ENCODE results near the gene NOTCH2. TPM values are rescaled to one million over a fixed set of nuclear protein-coding genes. Genes with fewer than 3 reads are reported as not detected.

NOTCH2 gene
- total RNA-seq, 1 experiment from 2014 or later = 55.7 TPM

DNA sequence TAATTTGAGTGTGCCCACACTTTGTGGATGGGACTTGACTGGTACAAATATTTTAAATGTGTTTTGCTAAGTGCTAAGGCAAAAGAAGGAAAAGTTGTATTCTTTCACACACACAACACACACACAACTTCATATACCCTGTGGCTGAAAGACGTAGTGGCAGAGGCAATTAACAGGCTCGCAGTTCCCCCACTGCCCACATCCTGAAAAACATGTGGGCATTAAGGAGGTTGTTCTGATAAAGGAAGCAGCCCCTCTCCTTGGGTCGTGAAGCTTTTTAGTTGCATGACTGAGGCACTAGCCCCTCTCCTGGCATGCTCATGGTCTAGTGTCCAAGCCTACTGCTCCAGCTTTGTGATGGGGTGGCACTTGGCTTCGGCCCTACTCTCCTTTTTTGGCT, 158.8 kb downstream of the NOTCH2 start:
- Histone ChIP-seq H3K4me1 (ENCODE audit: insufficient read depth, low read length, poor library complexity, severe bottlenecking) (no peaks in the 10 kb centered on the region), H3K9me3 (ENCODE audit: low read depth, low read length, poor library complexity, severe bottlenecking) (no peaks in the 10 kb centered on the region), H3K27ac (ENCODE audit: low read depth, low read length, poor library complexity, severe bottlenecking) (no peak overlapping the region), H3K36me3 (ENCODE audit: insufficient read depth, low read length, poor library complexity, severe bottlenecking) (peaks cover 10% of the 10 kb centered on the region), H3K27me3 (replicated peaks; ENCODE audit: insufficient read depth, low read depth, low read length, poor library complexity) (no peaks in the 10 kb centered on the region), H3K4me3 (ENCODE audit: low read depth, low read length, poor library complexity, severe bottlenecking) (no peak overlapping the region)
- DNase-seq (ENCODE audit: low spot score) = no peak
- intact Hi-C loops (cut with micrococcal nuclease; ENCODE audit: unreplicated experiment) = no loop called here
- POLR2A ChIA-PET (ENCODE audit: low non-redundant PET) = no interaction called here
- BruUV-seq (replicated peaks) = no TSS peak
- TF ChIP-seq EZH2 (IDR thresholded peaks at IDR 0.05; ENCODE audit: borderline replicate concordance, low read depth, low read length, poor library complexity, severe bottlenecking) = no peak
- TF ChIP-seq, protein P1, sequence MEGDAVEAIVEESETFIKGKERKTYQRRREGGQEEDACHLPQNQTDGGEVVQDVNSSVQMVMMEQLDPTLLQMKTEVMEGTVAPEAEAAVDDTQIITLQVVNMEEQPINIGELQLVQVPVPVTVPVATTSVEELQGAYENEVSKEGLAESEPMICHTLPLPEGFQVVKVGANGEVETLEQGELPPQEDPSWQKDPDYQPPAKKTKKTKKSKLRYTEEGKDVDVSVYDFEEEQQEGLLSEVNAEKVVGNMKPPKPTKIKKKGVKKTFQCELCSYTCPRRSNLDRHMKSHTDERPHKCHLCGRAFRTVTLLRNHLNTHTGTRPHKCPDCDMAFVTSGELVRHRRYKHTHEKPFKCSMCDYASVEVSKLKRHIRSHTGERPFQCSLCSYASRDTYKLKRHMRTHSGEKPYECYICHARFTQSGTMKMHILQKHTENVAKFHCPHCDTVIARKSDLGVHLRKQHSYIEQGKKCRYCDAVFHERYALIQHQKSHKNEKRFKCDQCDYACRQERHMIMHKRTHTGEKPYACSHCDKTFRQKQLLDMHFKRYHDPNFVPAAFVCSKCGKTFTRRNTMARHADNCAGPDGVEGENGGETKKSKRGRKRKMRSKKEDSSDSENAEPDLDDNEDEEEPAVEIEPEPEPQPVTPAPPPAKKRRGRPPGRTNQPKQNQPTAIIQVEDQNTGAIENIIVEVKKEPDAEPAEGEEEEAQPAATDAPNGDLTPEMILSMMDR (conservative IDR thresholded peaks at IDR 0.05; ENCODE audit: low read depth, low read length) = no peak
- CTCF ChIA-PET = no interaction called here

DNA sequence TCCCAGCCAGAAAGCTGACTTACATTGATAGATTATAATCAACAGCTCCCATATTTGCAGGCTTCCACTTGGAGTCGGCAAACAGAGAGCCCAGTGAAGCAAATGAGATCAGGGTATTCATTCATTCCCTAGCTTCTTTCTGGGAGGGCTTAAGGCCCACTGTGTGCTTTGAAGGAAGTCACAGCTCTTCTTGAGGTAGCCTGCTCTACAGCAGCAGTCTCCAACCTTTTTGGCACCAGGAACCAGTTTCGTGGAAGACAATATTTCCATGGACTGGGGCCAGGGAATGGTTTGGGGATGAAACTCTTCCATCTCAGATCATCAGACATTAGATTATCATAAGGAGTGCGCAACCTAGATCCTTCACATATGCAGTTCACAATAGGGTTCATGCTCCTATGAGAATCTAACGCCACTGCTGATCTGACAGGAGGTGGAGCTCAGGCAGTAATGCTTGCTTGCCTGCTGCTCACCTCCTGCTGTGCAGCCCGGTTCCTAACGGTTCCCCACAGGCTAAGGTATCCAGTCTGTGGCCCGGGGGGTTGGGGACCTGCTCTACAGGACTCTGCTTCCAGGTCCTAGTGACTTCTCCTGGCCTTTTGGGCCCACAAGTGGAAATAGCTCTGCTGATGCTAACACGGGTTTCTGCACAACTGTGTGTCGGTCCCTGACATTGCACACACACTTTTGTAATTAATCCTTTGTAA, 159.4 kb downstream of the NOTCH2 start:
- BruUV-seq (replicated peaks) = no TSS peak
- H3K4me1 ChIP-seq (ENCODE audit: insufficient read depth, low read length, poor library complexity, severe bottlenecking) = no peaks in the 10 kb centered on the region
- no peak overlapping the region for H3K27ac ChIP-seq (ENCODE audit: low read depth, low read length, poor library complexity, severe bottlenecking)
- TF ChIP-seq EZH2 (IDR thresholded peaks at IDR 0.05; ENCODE audit: borderline replicate concordance, low read depth, low read length, poor library complexity, severe bottlenecking) = no peak
- TF ChIP-seq, protein P1 (conservative IDR thresholded peaks at IDR 0.05; ENCODE audit: low read depth, low read length) = no peak
- no peaks in the 10 kb centered on the region for H3K27me3 ChIP-seq (replicated peaks; ENCODE audit: insufficient read depth, low read depth, low read length, poor library complexity)
- peaks cover 5% of the 10 kb centered on the region for H3K36me3 ChIP-seq (ENCODE audit: insufficient read depth, low read length, poor library complexity, severe bottlenecking)
- H3K9me3 ChIP-seq (ENCODE audit: low read depth, low read length, poor library complexity, severe bottlenecking) = no peaks in the 10 kb centered on the region
- H3K4me3 ChIP-seq (ENCODE audit: low read depth, low read length, poor library complexity, severe bottlenecking) = no peak overlapping the region
- ChIA-PET CTCF (no interaction called here), POLR2A (ENCODE audit: low non-redundant PET) (no interaction called here)
- intact Hi-C loops (cut with micrococcal nuclease; ENCODE audit: unreplicated experiment) = no loop called here
- no peak for DNase-seq (ENCODE audit: low spot score)

DNA sequence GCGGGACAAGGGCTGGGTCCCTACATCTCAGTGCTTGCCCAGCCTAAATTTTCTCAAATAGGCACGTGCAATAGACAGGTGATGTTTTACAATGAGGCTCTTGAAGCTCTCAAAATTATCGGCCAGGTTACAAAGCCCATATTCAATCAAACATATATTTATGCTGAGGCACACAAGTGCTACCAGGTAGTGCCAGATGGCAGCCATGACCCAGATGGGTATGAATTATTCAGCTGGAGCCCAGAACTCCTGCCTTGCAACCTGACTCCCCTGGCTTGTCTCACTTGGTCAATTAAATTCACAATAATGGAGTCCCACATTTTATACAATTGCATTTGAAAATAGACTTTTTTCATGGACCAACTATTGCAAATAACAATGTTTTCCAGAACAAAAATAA, 160.8 kb downstream of the NOTCH2 start:
- Histone ChIP-seq H3K4me3 (ENCODE audit: low read depth, low read length, poor library complexity, severe bottlenecking) (no peak overlapping the region), H3K27ac (ENCODE audit: low read depth, low read length, poor library complexity, severe bottlenecking) (no peak overlapping the region), H3K9me3 (ENCODE audit: low read depth, low read length, poor library complexity, severe bottlenecking) (no peaks in the 10 kb centered on the region), H3K36me3 (ENCODE audit: insufficient read depth, low read length, poor library complexity, severe bottlenecking) (no peaks in the 10 kb centered on the region), H3K4me1 (ENCODE audit: insufficient read depth, low read length, poor library complexity, severe bottlenecking) (no peaks in the 10 kb centered on the region), H3K27me3 (replicated peaks; ENCODE audit: insufficient read depth, low read depth, low read length, poor library complexity) (no peaks in the 10 kb centered on the region)
- no TSS peak for BruUV-seq (replicated peaks)
- TF ChIP-seq, protein P1 (conservative IDR thresholded peaks at IDR 0.05; ENCODE audit: low read depth, low read length) = no peak
- TF ChIP-seq EZH2 (IDR thresholded peaks at IDR 0.05; ENCODE audit: borderline replicate concordance, low read depth, low read length, poor library complexity, severe bottlenecking) = no peak
- intact Hi-C loops (cut with micrococcal nuclease; ENCODE audit: unreplicated experiment) = no loop called here
- ChIA-PET CTCF (no interaction called here), POLR2A (ENCODE audit: low non-redundant PET) (no interaction called here)
- no peak for DNase-seq (ENCODE audit: low spot score)
